Left colon (tissue), 2 donors: ENCODE measurements around the gene DNAH17. TPM values are rescaled to one million over a fixed set of nuclear protein-coding genes. Genes with fewer than 3 reads are reported as not detected.

Experiments used
- ATAC-seq: fragments of 200-7000 bp; cut with Tn5 transposase; one replicate; pipeline ENCODE4 v1.9.1; 2020; ENCODE audit warnings: mild to moderate bottlenecking, moderate library complexity
- DNase-seq, 2 donors: peaks; one replicate each; pipeline ENCODE4 v3.0.0-alpha.2; 2020
- intact Hi-C, 2 donors: fragments of 100-400 bp; cut with DNase I in 1 of 2; cut with micrococcal nuclease in 1 of 2; formaldehyde crosslinking; loops; one replicate each; pipeline versions ENCODE4 v1.11.2 to v1.14.0; 2022; cut with DNase I, micrococcal nuclease
- total RNA-seq, 2 donors: library from RNA; stranded (reverse); fragmentation: NEBNext Ultra II Directional; extraction: Animal tissue kit (Norgen Biotek cat#: 25700); gene quantifications; one replicate each; pipeline ENCODE4 v1.2.1, GENCODE V29; 2021
- donor health status: DM: no; HTN: no; CAD: no.
- donor health status: DM: yes; HTN: yes; CAD: no.

Gene DNAH17
- total RNA-seq, 2 donors from 2014 or later, result not detected

- no peak for DNase-seq
- intact Hi-C loops, result no loop called here
- no peak for ATAC-seq
These were observed 29.8 kb upstream of the DNAH17 start for GRCh38 chr17:78607038-78607437.

- DNase-seq (no peak), ATAC-seq (no peak)
- intact Hi-C loops, result no loop called here
These were observed 28.7 kb upstream of the DNAH17 start for GRCh38 chr17:78605886-78606285.

GRCh38 chr17:78605429-78605828, 28.2 kb upstream of the DNAH17 start:
- intact Hi-C loops, result no loop called here
- ATAC-seq (peak; percentile 79), DNase-seq (no peak)

- no peak for DNase-seq
- ATAC-seq, result no peak
- intact Hi-C loops, result no loop called here
These were observed 25.1 kb upstream of the DNAH17 start for GRCh38 chr17:78602246-78602645.

GRCh38 chr17:78601577-78602190, 24.5 kb upstream of the DNAH17 start:
- DNase-seq, result no peak
- intact Hi-C loops, result no loop called here
- no peak for ATAC-seq

GRCh38 chr17:78600181-78600721, 23.1 kb upstream of the DNAH17 start:
- intact Hi-C loops, result no loop called here
- ATAC-seq, result no peak
- no peak for DNase-seq

GRCh38 chr17:78599419-78599818, 22.2 kb upstream of the DNAH17 start:
- ATAC-seq, result no peak
- no peak for DNase-seq
- intact Hi-C loops, result no loop called here

GRCh38 chr17:78598013-78598471, 20.8 kb upstream of the DNAH17 start:
- intact Hi-C loops, result no loop called here
- ATAC-seq (no peak), DNase-seq (no peak)

GRCh38 chr17:78596871-78597764, 19.9 kb upstream of the DNAH17 start:
- DNase-seq (no peak), ATAC-seq (peak; percentile 20)
- intact Hi-C loops, result no loop called here

- ATAC-seq, result no peak
- intact Hi-C loops, result no loop called here
These were observed 18.1 kb upstream of the DNAH17 start for GRCh38 chr17:78595135-78595810.

GRCh38 chr17:78592991-78593329, 15.8 kb upstream of the DNAH17 start:
- ATAC-seq (no peak), DNase-seq (no peak)
- intact Hi-C loops, result no loop called here

More at GRCh38 chr17:78595135-78595810, 18.1 kb upstream of the DNAH17 start:
- no peak for DNase-seq

- intact Hi-C loops, result no loop called here
- ATAC-seq, result no peak
- no peak for DNase-seq
These were observed 14.1 kb upstream of the DNAH17 start for GRCh38 chr17:78591263-78591671.

GRCh38 chr17:78589885-78590284, 12.7 kb upstream of the DNAH17 start:
- intact Hi-C loops, result no loop called here
- ATAC-seq, result no peak
- no peak for DNase-seq

- DNase-seq (no peak), ATAC-seq (no peak)
- intact Hi-C loops, result no loop called here
These were observed 12.0 kb upstream of the DNAH17 start for GRCh38 chr17:78589031-78589675.

- intact Hi-C loops, result no loop called here
- ATAC-seq (no peak), DNase-seq (no peak)
These were observed 11.2 kb upstream of the DNAH17 start for GRCh38 chr17:78588258-78589030.

GRCh38 chr17:78585006-78585630, 7.9 kb upstream of the DNAH17 start:
- intact Hi-C loops, result no loop called here
- ATAC-seq, result no peak
- no peak for DNase-seq

GRCh38 chr17:78583091-78583490, 5.9 kb upstream of the DNAH17 start:
- ATAC-seq (no peak), DNase-seq (no peak)
- intact Hi-C loops, result no loop called here

- ATAC-seq, result no peak
- no peak for DNase-seq
- intact Hi-C loops, result no loop called here
These were observed 4.1 kb upstream of the DNAH17 start for GRCh38 chr17:78581304-78581703.
